ENCODE results near the gene PLEKHH1. TPM values are rescaled to one million over a fixed set of nuclear protein-coding genes. Genes with fewer than 3 reads are reported as not detected.
"Not testable (repeated sequence)": the region's sequence is repeated elsewhere in the genome, so short reads cannot be mapped to it uniquely, and the experiment has no call there.

Gene PLEKHH1
- total RNA-seq, 1 donor from 2014 or later, result 10.1 TPM

DNA sequence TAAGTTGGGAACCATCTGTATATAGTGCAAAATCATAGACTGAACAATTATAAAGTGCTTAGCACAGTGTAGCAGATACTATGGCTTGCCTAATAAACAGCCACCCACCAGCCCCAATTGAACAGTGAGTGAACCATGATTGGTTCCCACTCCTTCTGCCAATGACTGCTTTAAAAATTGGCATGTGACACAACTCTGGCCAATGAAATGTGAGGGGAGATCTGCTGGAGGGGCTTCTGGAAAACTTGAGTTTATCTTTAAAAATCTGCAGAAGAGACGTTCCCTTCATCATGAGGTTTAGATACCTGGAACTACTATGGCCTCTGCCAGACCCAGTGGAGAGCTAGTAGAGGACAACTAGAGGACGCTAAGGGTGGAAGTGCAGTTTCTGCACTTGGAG is 62.3 kb downstream of the PLEKHH1 start:
- Mint-ChIP-seq H3K4me3 (no peak overlapping the region), H3K27me3 (ENCODE audit: insufficient read depth, low read depth) (no peaks in the 10 kb centered on the region), H3K27ac (no peak overlapping the region), H3K36me3 (no peaks in the 10 kb centered on the region), H3K4me1 (peaks cover 13% of the 10 kb centered on the region), H3K9me3 (peaks cover 2% of the 10 kb centered on the region)
- TF ChIP-seq, protein P1, sequence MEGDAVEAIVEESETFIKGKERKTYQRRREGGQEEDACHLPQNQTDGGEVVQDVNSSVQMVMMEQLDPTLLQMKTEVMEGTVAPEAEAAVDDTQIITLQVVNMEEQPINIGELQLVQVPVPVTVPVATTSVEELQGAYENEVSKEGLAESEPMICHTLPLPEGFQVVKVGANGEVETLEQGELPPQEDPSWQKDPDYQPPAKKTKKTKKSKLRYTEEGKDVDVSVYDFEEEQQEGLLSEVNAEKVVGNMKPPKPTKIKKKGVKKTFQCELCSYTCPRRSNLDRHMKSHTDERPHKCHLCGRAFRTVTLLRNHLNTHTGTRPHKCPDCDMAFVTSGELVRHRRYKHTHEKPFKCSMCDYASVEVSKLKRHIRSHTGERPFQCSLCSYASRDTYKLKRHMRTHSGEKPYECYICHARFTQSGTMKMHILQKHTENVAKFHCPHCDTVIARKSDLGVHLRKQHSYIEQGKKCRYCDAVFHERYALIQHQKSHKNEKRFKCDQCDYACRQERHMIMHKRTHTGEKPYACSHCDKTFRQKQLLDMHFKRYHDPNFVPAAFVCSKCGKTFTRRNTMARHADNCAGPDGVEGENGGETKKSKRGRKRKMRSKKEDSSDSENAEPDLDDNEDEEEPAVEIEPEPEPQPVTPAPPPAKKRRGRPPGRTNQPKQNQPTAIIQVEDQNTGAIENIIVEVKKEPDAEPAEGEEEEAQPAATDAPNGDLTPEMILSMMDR (IDR thresholded peaks at IDR 0.05), result no peak
- no peak for TF ChIP-seq EZH2phosphoT487 (IDR thresholded peaks at IDR 0.05)
- no peak for TF ChIP-seq EZH2 (IDR thresholded peaks at IDR 0.05)
- H3K9ac ChIP-seq, result no peak overlapping the region
- no peak for DNase-seq (ENCODE audit: low spot score)
- H3K4me3 ChIP-seq, result no peak overlapping the region
- H2AFZ ChIP-seq (replicated peaks), result no peak overlapping the region
- H3K27ac ChIP-seq, result no peak overlapping the region
- no peaks in the 10 kb centered on the region for H3K36me3 ChIP-seq
- H3K79me2 ChIP-seq (ENCODE audit: low read depth), result no peaks in the 10 kb centered on the region
- no peaks in the 10 kb centered on the region for H3K9me3 ChIP-seq (ENCODE audit: low read depth)
- H4K20me1 ChIP-seq (ENCODE audit: low read depth), result peaks cover 5% of the 10 kb centered on the region
- H3K4me2 ChIP-seq, result no peak overlapping the region
- H3K27me3 ChIP-seq, result peaks cover 6% of the 10 kb centered on the region
- H3F3A ChIP-seq (ENCODE audit: low read depth), result peaks cover 13% of the 10 kb centered on the region
- H3K4me1 ChIP-seq, result peaks cover 8% of the 10 kb centered on the region

GRCh38 chr14:67599698-67600561 is 66.8 kb downstream of the PLEKHH1 start, which contains the start of gene PIGH:
PIGH (minus strand) TSS chr14:67600268; CDS start chr14:67600203, 65 bp downstream.
- Histone ChIP-seq H3K27ac (no peak within 1 kb of the TSS), H3F3A (ENCODE audit: low read depth) (peaks cover 21% of the 10 kb centered on the region), H3K79me2 (ENCODE audit: low read depth) (no peaks in the 10 kb centered on the region), H3K27me3 (peaks cover 24% of the 10 kb centered on the region), H2AFZ (replicated peaks) (peak within 1 kb of the TSS; percentile 98), H3K36me3 (no peaks in the 10 kb centered on the region), H3K9me3 (ENCODE audit: low read depth) (no peaks in the 10 kb centered on the region), H3K9ac (no peak within 1 kb of the TSS), H4K20me1 (ENCODE audit: low read depth) (peaks cover 5% of the 10 kb centered on the region), H3K4me2 (peak within 1 kb of the TSS; percentile 84), H3K4me3 (peak within 1 kb of the TSS; percentile 82), H3K4me1 (peaks cover 8% of the 10 kb centered on the region)
- H3K4me1 Mint-ChIP-seq, result peaks cover 13% of the 10 kb centered on the region
- peaks cover 2% of the 10 kb centered on the region for H3K9me3 Mint-ChIP-seq
- no peak for TF ChIP-seq EZH2 (IDR thresholded peaks at IDR 0.05)
- TF ChIP-seq, protein P1 (IDR thresholded peaks at IDR 0.05), result peak; percentile 73
- H3K27me3 Mint-ChIP-seq (ENCODE audit: insufficient read depth, low read depth), result peaks cover 2% of the 10 kb centered on the region
- DNase-seq (ENCODE audit: low spot score), result peak; percentile 95
- H3K27ac Mint-ChIP-seq, result peak within 1 kb of the TSS; percentile 92
- no peaks in the 10 kb centered on the region for H3K36me3 Mint-ChIP-seq
- H3K4me3 Mint-ChIP-seq, result peak within 1 kb of the TSS; percentile 98

DNA sequence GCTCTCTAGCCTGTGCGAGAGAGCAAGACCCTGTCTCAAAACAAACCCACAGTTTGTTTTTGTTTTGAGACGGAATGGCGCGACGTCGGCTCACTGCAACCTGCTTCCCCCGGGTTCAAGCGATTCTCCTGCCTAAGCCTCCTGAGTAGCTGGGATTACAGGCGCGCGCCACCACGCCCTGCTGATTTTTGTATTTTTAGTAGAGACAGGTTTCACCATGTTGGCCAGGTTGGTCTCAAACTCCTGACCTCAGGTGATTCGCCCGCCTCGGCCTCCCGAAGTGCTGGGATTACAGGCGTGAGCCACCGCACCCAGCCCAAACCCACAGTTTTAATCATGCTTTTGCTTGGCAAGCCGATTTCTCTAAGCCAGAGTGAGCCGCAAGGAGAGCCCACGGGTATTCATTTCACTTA is 67.5 kb downstream of the PLEKHH1 start:
- H2AFZ ChIP-seq (replicated peaks), result peak overlapping the region; percentile 98
- peak overlapping the region; percentile 84 for H3K4me2 ChIP-seq
- H3K9me3 Mint-ChIP-seq; DNase-seq (ENCODE audit: low spot score); H3K4me1 ChIP-seq; H3K9ac ChIP-seq; H3K36me3 ChIP-seq; H3K27ac ChIP-seq; H4K20me1 ChIP-seq (ENCODE audit: low read depth); H3K9me3 ChIP-seq (ENCODE audit: low read depth); H3K27ac Mint-ChIP-seq; H3K27me3 Mint-ChIP-seq (ENCODE audit: insufficient read depth, low read depth); H3K36me3 Mint-ChIP-seq; H3K79me2 ChIP-seq (ENCODE audit: low read depth): not testable (repeated sequence)
- peaks cover 21% of the 10 kb centered on the region for H3F3A ChIP-seq (ENCODE audit: low read depth)
- peak overlapping the region; percentile 98 for H3K4me3 Mint-ChIP-seq
- peaks cover 13% of the 10 kb centered on the region for H3K4me1 Mint-ChIP-seq
- H3K4me3 ChIP-seq, result peak overlapping the region; percentile 82
- peaks cover 30% of the 10 kb centered on the region for H3K27me3 ChIP-seq

DNA sequence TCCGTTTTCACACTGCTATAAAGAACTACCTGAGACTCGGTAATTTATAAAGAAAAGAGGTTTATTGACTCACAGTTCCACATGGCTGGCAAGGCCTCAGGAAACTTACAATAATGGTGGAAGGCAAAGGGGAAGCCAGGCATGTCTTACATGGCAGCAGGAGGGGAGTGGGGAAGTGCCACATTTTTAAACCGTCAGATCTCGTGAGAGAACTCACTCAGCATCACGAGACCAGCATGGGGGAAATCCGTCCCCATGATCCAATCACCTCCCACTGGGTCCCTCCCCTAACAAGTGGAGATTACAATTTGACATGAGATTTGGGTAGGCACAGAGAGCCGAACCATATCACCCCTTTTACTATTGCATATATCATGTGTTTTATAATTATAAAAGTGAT is 69.0 kb downstream of the PLEKHH1 start:
- TF ChIP-seq EZH2phosphoT487 (IDR thresholded peaks at IDR 0.05) (no peak), EZH2 (IDR thresholded peaks at IDR 0.05) (no peak)
- TF ChIP-seq, protein P1 (IDR thresholded peaks at IDR 0.05), result no peak
- Histone ChIP-seq H2AFZ (replicated peaks) (no peak overlapping the region), H3K27me3 (peaks cover 45% of the 10 kb centered on the region), H3K4me1 (peaks cover 8% of the 10 kb centered on the region), H3K9me3 (ENCODE audit: low read depth) (no peaks in the 10 kb centered on the region), H3K36me3 (no peaks in the 10 kb centered on the region), H4K20me1 (ENCODE audit: low read depth) (peaks cover 5% of the 10 kb centered on the region), H3K4me3 (no peak overlapping the region), H3K79me2 (ENCODE audit: low read depth) (no peaks in the 10 kb centered on the region), H3K9ac (no peak overlapping the region), H3K27ac (no peak overlapping the region), H3F3A (ENCODE audit: low read depth) (peaks cover 21% of the 10 kb centered on the region), H3K4me2 (no peak overlapping the region)
- no peak overlapping the region for H3K4me3 Mint-ChIP-seq
- no peak for DNase-seq (ENCODE audit: low spot score)
- H3K9me3 Mint-ChIP-seq, result peaks cover 2% of the 10 kb centered on the region
- no peaks in the 10 kb centered on the region for H3K36me3 Mint-ChIP-seq
- H3K4me1 Mint-ChIP-seq, result peaks cover 13% of the 10 kb centered on the region
- H3K27ac Mint-ChIP-seq, result no peak overlapping the region
- H3K27me3 Mint-ChIP-seq (ENCODE audit: insufficient read depth, low read depth), result peaks cover 2% of the 10 kb centered on the region
